Fibroblast of peridontal ligament (primary cell): ENCODE measurements around the gene SYCE3.
A peak's percentile ranks its signal among the peaks of the same experiment; 100 is the strongest.

Experiments used
- DNase-seq: peaks from one replicate; pipeline ENCODE4 v3.0.0-alpha.2; 2010; ENCODE audit errors: extremely low read depth

SYCE3 gene

DNA sequence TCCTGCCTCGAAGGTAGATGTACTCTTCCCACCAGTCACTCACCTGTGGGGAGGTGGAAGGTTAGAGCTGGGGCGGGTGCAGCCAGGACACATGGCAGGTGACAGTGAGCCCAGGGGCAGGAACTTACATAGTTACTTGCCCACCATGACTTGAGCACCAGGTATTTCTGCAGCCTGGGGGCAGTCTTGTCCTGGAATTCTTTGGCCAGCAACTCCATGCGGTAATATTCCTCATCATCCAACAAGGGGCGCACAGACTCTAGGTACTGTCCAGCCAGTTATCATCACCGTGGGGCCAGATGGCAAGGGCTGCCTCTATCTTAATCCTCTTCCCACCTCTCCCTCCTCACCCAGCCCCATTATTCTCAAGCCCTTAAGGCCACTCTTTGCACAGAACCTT lies 13.4 kb upstream of the SYCE3 start:
- DNase-seq = peak; percentile 10

DNA sequence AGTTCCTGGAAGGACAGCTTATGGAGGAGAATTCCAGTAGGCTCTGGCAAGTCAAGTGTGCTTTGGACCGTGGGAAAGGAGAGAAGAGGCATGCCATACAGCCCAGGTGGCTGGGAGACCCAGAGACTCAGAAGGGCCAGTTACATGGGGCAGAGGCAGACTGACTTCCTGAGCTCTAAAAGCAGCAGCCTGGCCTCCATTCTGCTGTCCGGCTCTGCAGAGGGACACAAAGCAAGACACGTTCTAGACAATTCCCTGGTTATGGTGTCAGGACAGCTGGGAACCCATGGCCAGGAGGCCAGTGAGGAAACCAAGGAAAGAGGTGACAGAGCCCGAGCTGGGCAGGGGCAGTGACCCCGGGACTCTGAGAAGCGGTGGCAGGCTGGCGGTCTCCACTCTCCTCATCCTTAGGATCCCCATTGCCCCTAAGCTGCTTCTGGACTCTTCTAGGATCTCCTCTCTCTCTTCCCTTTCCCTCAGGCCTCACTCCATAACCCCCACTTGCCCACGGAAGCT lies 12.8 kb upstream of the SYCE3 start:
- no peak for DNase-seq

DNA sequence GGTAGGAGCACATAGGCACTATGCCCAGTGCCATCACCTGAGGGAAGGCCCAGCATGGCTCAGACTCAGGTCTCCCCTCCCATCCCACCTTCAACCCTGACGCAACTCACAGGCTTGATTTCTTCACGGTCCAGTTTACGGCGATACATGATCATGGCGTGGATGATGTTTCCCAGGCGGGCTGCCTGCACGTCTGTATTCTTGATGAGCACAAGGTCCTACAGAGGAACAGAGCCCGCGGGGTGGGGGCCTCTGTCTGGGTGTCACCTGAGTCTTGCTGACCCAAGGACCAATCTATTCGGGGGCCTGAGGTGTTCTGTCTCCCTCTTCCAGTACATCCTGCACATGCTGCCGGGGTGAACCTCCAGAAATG lies 11.7 kb upstream of the SYCE3 start:
- no peak for DNase-seq

DNA sequence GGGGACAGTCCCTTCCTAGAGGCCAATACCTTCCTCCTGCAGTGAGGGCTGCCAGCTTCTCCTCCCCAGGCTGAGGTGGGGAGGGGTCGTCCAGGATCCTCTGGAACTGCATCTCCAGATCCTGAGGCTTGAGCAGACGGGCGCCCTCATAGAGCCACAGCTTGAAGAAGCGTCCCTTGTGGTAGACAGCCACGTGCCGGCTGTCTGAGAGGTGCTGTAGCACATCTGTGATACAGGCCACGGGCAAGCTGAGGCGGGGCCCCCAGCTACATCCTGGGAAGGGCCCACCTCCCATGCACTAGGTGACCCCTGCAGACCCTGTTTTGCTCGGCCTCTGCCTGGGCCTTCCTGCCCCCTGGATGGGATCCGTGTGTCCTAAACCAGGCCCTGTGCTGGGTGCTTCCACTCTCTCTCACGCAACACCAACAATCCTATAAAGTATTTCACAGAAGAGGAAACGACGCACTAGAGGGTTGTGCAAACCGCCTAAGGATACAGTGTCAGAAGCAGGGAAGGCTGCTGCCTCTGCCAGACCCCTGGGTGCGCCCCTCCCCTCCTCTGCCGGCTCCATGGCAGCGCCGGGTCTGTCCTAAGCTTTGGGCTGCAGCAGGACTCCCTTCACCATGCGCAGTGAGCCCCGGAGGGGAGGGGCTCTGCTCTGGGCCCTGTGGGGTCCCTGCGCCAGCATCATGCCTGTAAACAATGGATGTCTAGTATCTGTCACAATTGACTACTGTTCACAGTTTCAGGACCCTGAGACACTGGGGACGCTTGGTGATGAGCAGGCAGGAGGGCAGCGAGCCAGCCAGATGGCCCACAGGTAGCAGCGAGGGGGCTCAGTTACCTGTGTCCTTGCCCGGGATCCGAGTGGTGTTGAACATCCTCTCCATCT lies 11.0 kb upstream of the SYCE3 start:
- no peak for DNase-seq

GRCh38 chr22:50572965-50573364 lies 10.2 kb upstream of the SYCE3 start:
- DNase-seq = no peak

DNA sequence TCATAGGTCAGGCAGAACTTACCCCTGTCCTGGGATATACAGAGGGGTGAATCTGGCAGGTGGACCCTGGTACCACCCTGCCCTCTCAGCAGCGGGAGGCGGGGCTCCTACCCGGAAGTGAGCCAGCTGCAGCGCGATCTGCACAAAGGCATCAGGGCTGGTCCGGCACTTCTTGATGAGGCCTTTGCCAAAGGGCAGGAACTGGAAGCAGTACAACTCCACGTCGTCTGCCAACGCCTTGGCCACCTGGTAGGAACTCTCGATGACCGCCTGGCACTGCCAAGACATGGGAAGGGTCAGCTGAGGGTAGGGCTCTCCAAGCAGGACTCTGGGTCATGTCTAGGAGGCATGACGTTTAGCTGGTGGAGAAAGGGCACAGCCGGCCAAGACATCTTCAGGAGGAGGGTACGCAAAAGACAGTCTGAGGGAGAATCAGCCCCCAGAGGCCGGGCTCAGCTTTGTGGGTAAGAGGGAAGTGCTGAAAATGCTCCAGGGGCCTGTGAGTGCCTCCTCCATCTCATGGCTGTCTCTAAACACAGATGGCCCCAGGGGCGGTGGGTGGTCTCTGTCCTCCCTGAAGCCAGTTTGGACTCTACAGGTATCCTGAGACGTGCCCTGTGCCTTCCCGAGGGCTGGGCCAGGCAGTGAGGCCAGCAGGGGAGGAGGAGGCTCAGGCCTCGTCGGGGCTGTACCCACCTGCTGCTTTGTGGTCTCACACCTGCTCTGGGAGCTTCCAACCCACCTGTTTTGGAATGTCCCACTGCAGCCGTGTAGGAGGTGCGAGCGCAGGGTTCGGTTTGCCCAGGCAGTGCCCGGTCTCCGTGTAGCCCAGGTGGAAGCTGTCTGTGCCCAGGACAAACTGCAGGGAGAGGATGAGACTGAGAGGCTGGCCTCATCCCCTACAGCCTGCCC lies 8.8 kb upstream of the SYCE3 start:
- DNase-seq = no peak

DNA sequence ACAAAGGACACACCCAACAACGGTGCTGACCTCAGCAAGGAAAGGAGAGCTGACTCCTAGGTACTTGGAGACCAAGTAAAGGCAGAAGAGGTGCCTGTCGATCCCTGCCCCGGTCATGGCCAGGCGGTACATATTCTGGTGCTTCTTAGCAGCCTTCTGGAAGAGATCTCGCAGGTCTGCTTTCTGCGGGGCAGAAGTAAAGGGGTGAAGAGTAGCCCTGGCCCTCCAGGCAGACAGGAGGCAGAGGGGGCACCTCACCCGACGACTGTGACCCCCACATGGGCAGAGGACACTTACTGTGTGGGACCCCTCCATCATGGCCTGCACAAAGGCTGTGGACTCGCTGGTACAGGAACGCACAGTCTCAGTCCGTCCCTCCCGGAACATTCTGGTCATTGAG lies 8.1 kb upstream of the SYCE3 start:
- DNase-seq = no peak

DNA sequence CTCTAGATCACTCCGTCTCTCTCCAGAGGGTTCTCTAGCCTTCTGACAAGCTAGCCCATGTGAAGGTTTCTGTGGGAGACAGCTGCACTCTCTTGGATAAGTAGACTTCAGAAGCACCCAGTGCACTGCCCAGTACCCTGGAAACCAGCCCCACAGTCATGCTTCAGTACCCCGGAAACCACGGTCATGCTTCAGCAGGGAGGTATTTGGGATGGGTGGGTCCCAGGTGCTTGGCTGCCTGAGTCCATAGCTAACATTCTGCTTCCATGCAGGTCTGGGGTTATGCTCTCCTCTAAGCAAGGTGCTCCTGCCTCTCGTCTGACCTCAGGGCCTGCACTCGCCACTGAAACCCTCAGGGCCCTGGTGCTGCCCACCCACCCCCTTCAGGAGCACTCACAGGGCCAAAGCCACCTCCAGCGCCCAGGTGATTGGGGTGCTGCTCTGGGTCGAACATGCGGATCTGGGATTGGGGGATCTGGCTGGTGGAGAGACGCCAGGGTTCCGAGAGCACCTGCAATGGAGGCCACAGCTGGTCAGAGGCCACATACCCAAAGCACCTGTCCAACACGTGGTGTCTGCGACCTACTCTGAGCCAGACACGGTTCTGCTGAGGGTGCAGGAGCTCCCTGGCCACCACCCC lies 7.3 kb upstream of the SYCE3 start:
- DNase-seq = no peak

DNA sequence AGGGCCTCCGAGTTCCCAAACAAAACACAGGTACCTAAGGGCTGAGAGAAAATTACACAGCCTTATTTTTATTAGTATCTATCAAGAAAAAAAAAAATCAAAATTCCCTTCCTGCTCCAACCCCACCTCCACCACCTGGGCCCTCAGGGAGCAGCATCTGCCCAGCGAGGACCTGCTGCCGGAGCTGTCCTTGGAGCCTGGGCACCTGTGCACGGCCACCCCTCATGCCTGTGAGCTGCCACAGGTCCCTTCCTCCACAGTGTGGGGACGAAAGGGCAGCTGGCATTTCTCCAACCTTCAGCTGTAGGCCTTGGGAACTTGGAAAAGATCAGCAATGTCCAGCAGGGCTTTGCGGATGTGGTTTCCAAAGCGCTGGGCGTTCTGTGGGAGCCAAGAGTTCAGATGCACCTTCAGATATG lies 6.3 kb upstream of the SYCE3 start:
- DNase-seq = no peak

DNA sequence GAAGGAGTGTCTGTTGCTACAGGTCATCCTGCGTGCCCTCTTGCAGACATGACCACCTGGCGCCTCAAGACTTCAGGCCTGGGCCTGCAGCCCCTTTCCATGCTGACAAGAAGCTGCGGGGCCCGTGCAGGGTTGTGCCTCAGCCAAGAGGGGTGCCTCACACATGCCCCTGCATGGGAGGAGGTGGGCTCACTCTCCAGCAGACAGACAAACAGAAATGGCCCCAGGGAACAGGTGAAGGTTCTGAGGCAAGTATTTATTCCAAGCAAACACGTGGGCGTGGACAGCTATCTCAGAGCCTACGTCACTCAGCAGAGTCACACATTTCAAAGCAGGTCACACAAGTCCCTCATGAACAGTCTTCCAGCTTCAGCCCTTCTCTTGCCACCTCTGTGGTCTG lies 5.9 kb upstream of the SYCE3 start:
- DNase-seq = no peak

GRCh38 chr22:50567721-50568252 lies 5.1 kb upstream of the SYCE3 start:
- DNase-seq = no peak

- DNase-seq = no peak
Measured at GRCh38 chr22:50564289-50564688, 1.6 kb upstream of the SYCE3 start.

- DNase-seq = no peak
Measured at GRCh38 chr22:50563413-50564160, 868 bp upstream of the SYCE3 start.

DNA sequence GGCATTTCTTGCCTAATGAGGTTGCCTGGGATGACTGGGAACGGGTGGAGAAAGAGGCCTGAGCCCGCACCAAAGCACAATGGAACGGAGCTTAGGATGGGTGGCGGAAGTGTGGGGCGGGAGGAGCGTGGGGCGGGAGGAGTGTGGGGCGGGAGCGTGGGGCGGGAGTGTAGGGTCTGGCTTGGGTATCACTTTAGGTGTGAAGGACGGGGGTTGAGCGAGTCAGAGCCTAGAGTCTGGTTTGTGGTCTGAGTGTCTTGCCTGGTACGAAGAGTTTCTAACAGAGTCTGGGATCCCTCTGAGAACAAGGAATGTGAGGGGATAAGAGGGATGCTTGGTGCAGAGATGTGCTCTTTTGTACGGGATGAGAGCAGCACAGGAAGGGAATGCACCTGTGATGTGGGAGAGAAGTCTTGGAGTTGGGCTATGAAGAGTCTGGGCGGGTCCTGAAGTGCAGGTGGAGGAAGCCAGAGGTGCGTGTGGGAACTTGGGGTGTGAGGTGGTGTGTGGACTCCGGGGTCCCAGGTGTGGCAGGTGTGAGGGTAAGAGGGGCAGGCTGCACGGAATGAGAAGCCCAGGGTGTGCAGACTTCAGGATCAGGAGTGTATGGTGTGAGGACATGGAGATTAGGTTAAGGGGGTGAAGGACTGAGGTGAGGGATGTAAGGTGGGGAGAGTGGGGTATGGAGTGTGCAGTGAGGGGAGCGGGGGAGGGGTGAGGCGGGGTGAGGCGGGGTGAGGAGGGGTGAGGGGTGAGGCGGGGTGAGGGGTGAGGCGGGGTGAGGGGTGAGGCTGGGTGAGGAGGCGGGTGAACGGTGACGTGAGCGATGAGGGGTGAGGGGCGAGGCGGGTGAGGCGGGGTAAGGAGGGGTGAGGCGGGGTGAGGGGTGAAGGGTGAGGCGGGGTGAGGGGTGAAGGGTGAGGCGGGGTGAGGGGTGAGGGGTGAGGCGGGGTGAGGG lies 1.0 kb downstream of the SYCE3 start:
- no peak for DNase-seq

- DNase-seq = no peak
Measured at GRCh38 chr22:50560034-50560433, 2.7 kb downstream of the SYCE3 start.

DNA sequence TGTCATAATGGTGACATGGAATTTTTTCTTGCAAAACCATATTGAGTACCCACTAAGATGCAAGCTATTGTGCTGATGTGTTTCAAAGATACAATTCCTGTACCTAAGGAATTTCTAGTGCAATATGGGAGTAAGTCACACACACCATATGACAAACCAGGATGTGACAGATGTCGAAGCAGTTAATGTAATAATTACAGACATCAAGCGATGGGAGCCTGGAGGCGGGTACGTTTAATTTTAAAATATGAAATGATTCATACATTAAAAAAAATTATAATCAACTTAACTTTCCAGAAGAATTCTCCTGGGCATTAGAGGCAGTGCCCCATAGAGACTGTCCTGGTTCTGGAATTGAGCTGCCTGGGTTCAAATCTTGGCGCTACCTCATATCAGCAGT lies 6.0 kb downstream of the SYCE3 start:
- DNase-seq = no peak

- no peak for DNase-seq
Measured at GRCh38 chr22:50553310-50553709, 9.4 kb downstream of the SYCE3 start.

DNA sequence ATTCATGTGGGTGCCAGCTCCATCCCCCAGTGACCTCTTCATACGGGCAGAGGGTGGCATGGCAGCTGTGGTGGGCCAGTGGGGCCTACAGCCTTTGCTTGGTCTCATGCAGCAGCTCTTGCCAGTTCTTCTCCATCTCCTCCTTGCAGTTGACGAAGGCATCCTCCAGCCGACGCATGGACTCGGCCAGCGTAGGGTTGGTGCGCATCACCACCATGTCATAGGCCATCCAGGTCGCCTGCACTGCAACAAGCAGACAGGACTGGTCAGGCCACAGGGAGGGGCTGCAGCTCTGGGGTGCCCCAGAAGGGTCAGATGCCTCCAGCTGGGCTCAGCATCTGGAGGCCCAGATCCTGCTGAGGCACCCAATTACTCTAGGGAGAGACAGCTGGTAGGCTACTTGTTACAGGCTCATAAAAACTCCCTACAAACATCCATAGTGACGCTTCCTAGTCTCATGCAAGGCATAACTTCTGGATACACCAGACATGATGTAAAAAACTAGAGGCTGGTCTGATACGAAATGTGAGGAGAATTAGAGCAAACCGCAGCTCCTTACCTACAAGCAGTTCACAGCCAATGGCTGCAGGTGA lies 11.5 kb downstream of the SYCE3 start:
- no peak for DNase-seq

DNA sequence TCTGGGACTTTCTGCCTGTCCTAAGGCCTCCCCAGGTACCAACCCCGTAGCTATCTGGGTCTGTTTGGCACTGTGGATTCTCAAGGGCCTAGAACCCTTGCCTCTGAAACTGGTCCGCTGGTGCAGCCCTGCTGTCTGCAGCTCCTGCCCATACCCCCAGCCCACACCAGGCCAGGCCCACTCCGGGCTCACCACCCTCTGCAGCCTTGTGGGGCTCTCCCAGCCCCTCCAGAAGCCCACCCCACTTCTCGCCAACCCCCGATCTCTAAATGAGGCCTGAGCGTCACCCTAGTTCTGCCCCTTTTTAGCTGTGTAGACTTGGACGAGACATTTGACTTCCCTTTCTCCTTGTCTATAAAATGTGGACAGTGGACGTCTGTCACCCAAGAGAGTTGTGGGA lies 12.3 kb downstream of the SYCE3 start:
- DNase-seq = no peak
